ENCODE data around the gene SLC22A13.
"Not testable (repeated sequence)": the region's sequence is repeated elsewhere in the genome, so short reads cannot be mapped to it uniquely, and the experiment has no call there.

SLC22A13 gene

GRCh38 chr3:38265604-38266307, at the start of gene SLC22A13:
TSS of gene SLC22A13 (plus strand) at chr3:38265812. CDS start at chr3:38265861, 49 bp downstream.
- DNase-seq, result no peak

- no peak for DNase-seq
These were observed 45.9 kb upstream of the SLC22A13 start for GRCh38 chr3:38219609-38220197.

GRCh38 chr3:38221005-38221404, 44.6 kb upstream of the SLC22A13 start:
- DNase-seq, result no peak

GRCh38 chr3:38222032-38222634, 43.5 kb upstream of the SLC22A13 start:
- DNase-seq, result no peak

GRCh38 chr3:38224357-38224756, 41.3 kb upstream of the SLC22A13 start:
- no peak for DNase-seq

GRCh38 chr3:38226273-38226672, 39.3 kb upstream of the SLC22A13 start:
- no peak for DNase-seq

GRCh38 chr3:38227989-38228388, 37.6 kb upstream of the SLC22A13 start:
- DNase-seq, result no peak

GRCh38 chr3:38229036-38229435, 36.6 kb upstream of the SLC22A13 start:
- no peak for DNase-seq

- no peak for DNase-seq
These were observed 32.9 kb upstream of the SLC22A13 start for GRCh38 chr3:38232701-38233100.

- no peak for DNase-seq
These were observed 30.1 kb upstream of the SLC22A13 start for GRCh38 chr3:38235466-38235865.

- no peak for DNase-seq
These were observed 27.1 kb upstream of the SLC22A13 start for GRCh38 chr3:38238416-38239008.

- not testable (repeated sequence) for DNase-seq
These were observed 22.8 kb upstream of the SLC22A13 start for GRCh38 chr3:38242812-38243211.

GRCh38 chr3:38245930-38246329, 19.7 kb upstream of the SLC22A13 start:
- DNase-seq, result no peak

- DNase-seq, result peak in 1 of 56 donors; percentile 3
These were observed 18.1 kb upstream of the SLC22A13 start for GRCh38 chr3:38247366-38248035.

- DNase-seq, result no peak
These were observed 15.4 kb upstream of the SLC22A13 start for GRCh38 chr3:38250198-38250597.

GRCh38 chr3:38251197-38251596, 14.4 kb upstream of the SLC22A13 start:
- DNase-seq, result no peak

- no peak for DNase-seq
These were observed 11.9 kb upstream of the SLC22A13 start for GRCh38 chr3:38253704-38254103.

- DNase-seq, result no peak
These were observed 10.7 kb upstream of the SLC22A13 start for GRCh38 chr3:38254872-38255271.

GRCh38 chr3:38255627-38256026, 10.0 kb upstream of the SLC22A13 start:
- no peak for DNase-seq

GRCh38 chr3:38257583-38257982, 8.0 kb upstream of the SLC22A13 start:
- no peak for DNase-seq

- no peak for DNase-seq
These were observed 5.1 kb upstream of the SLC22A13 start for GRCh38 chr3:38260474-38260873.

- no peak for DNase-seq
These were observed 1.2 kb upstream of the SLC22A13 start for GRCh38 chr3:38264353-38264771.

Data from amygdala (tissue), 56 donors.